GM19193 (cell line): Measurements from ENCODE around the gene SIX5.
A peak's percentile ranks its signal among the peaks of the same experiment; 100 is the strongest.

Experiments
- POLR2A ChIP-seq: IDR thresholded peaks from 4 replicates; pipeline ENCODE4 v1.6.1; 2011; ENCODE audit not compliant: insufficient read depth, insufficient read length; ENCODE audit errors: extremely low read depth

The SIX5 gene

GRCh38 chr19:45801603-45802175 lies 32.6 kb upstream of the SIX5 start:
- TF ChIP-seq POLR2A = no peak

GRCh38 chr19:45800070-45800553 lies 31.1 kb upstream of the SIX5 start:
- TF ChIP-seq POLR2A = no peak

GRCh38 chr19:45798995-45799517 lies 30.0 kb upstream of the SIX5 start:
- no peak for TF ChIP-seq POLR2A

GRCh38 chr19:45794627-45795026 lies 25.6 kb upstream of the SIX5 start:
- TF ChIP-seq POLR2A = no peak

GRCh38 chr19:45793876-45794275 lies 24.8 kb upstream of the SIX5 start:
- TF ChIP-seq POLR2A = no peak

GRCh38 chr19:45793178-45793564 lies 24.1 kb upstream of the SIX5 start:
- no peak for TF ChIP-seq POLR2A

- TF ChIP-seq POLR2A = peak; percentile 82
Observed at GRCh38 chr19:45792470-45793177, 23.6 kb upstream of the SIX5 start, which contains the start of gene DMWD. TSS of gene DMWD (minus strand) at chr19:45792845. CDS start at chr19:45792756, 89 bp downstream.

- TF ChIP-seq POLR2A = no peak
Observed at GRCh38 chr19:45791744-45792469, 22.9 kb upstream of the SIX5 start.

- TF ChIP-seq POLR2A = no peak
Observed at GRCh38 chr19:45790942-45791341, 21.9 kb upstream of the SIX5 start.

GRCh38 chr19:45789035-45789786 lies 20.2 kb upstream of the SIX5 start:
- TF ChIP-seq POLR2A = no peak

GRCh38 chr19:45786533-45786894 lies 17.5 kb upstream of the SIX5 start:
- no peak for TF ChIP-seq POLR2A

GRCh38 chr19:45785781-45786532 lies 16.9 kb upstream of the SIX5 start:
- no peak for TF ChIP-seq POLR2A

GRCh38 chr19:45785097-45785496 lies 16.0 kb upstream of the SIX5 start:
- TF ChIP-seq POLR2A = no peak

- no peak for TF ChIP-seq POLR2A
Observed at GRCh38 chr19:45784096-45784495, 15.0 kb upstream of the SIX5 start.
